ENCODE results near the gene SEMA3C. TPM values are rescaled to one million over a fixed set of nuclear protein-coding genes. Genes with fewer than 3 reads are reported as not detected.

SEMA3C gene
- total RNA-seq, 2 experiments from 2014 or later: not detected

- CTCF ChIA-PET: no interaction called here
- H3K36me3 Mint-ChIP-seq: no peaks in the 10 kb centered on the region
These were observed 91.6 kb downstream of the SEMA3C start for GRCh38 chr7:80827239-80827633.

GRCh38 chr7:80826520-80827238, 92.2 kb downstream of the SEMA3C start:
- Mint-ChIP-seq H3K27ac (no peak overlapping the region), H3K36me3 (no peaks in the 10 kb centered on the region), H3K4me1 (no peaks in the 10 kb centered on the region), H3K27me3 (no peaks in the 10 kb centered on the region), H3K4me3 (no peak overlapping the region), H3K9me3 (ENCODE audit: low read depth) (peaks cover 2% of the 10 kb centered on the region)
- no peak for ATAC-seq
- DNase-seq: no peak
- CTCF ChIA-PET: no interaction called here

More at GRCh38 chr7:80827239-80827633, 91.6 kb downstream of the SEMA3C start:
- ATAC-seq (no peak), DNase-seq (no peak)
- H3K4me3 Mint-ChIP-seq: no peak overlapping the region
- peaks cover 2% of the 10 kb centered on the region for H3K9me3 Mint-ChIP-seq (ENCODE audit: low read depth)
- no peak overlapping the region for H3K27ac Mint-ChIP-seq
- no peaks in the 10 kb centered on the region for H3K4me1 Mint-ChIP-seq
- H3K27me3 Mint-ChIP-seq: no peaks in the 10 kb centered on the region

GRCh38 chr7:80825499-80825898, 93.4 kb downstream of the SEMA3C start:
- H3K36me3 Mint-ChIP-seq: no peaks in the 10 kb centered on the region
- ATAC-seq: no peak

GRCh38 chr7:80824253-80824652, 94.6 kb downstream of the SEMA3C start:
- DNase-seq (no peak), ATAC-seq (no peak)
- no peak overlapping the region for H3K4me3 Mint-ChIP-seq
- no peaks in the 10 kb centered on the region for H3K27me3 Mint-ChIP-seq
- H3K9me3 Mint-ChIP-seq (ENCODE audit: low read depth): peaks cover 2% of the 10 kb centered on the region
- no peak overlapping the region for H3K27ac Mint-ChIP-seq
- H3K4me1 Mint-ChIP-seq: no peaks in the 10 kb centered on the region
- no peaks in the 10 kb centered on the region for H3K36me3 Mint-ChIP-seq
- CTCF ChIA-PET: interaction anchor here (0.5 kb wide), 1 partner anchor 92 kb away, joined by 3 read pairs; no protein-coding TSS in a partner anchor

More at GRCh38 chr7:80825499-80825898, 93.4 kb downstream of the SEMA3C start:
- DNase-seq: no peak
- no peak overlapping the region for H3K4me3 Mint-ChIP-seq
- H3K9me3 Mint-ChIP-seq (ENCODE audit: low read depth): peaks cover 2% of the 10 kb centered on the region
- H3K4me1 Mint-ChIP-seq: no peaks in the 10 kb centered on the region
- H3K27ac Mint-ChIP-seq: no peak overlapping the region
- CTCF ChIA-PET: no interaction called here
- no peaks in the 10 kb centered on the region for H3K27me3 Mint-ChIP-seq

- peaks cover 2% of the 10 kb centered on the region for H3K9me3 Mint-ChIP-seq (ENCODE audit: low read depth)
- no peaks in the 10 kb centered on the region for H3K36me3 Mint-ChIP-seq
- CTCF ChIA-PET: no interaction called here
- H3K27ac Mint-ChIP-seq: no peak overlapping the region
- no peak overlapping the region for H3K4me3 Mint-ChIP-seq
- ATAC-seq: no peak
- H3K27me3 Mint-ChIP-seq: no peaks in the 10 kb centered on the region
- no peak for DNase-seq
- no peaks in the 10 kb centered on the region for H3K4me1 Mint-ChIP-seq
These were observed 95.8 kb downstream of the SEMA3C start for GRCh38 chr7:80823057-80823456.

GRCh38 chr7:80821771-80822319, 97.0 kb downstream of the SEMA3C start:
- Mint-ChIP-seq H3K36me3 (no peaks in the 10 kb centered on the region), H3K4me1 (no peaks in the 10 kb centered on the region), H3K9me3 (ENCODE audit: low read depth) (peaks cover 2% of the 10 kb centered on the region), H3K27ac (no peak overlapping the region), H3K4me3 (no peak overlapping the region), H3K27me3 (no peaks in the 10 kb centered on the region)
- DNase-seq (no peak), ATAC-seq (no peak)
- CTCF ChIA-PET: no interaction called here

GRCh38 chr7:80819503-80819902, 99.3 kb downstream of the SEMA3C start:
- CTCF ChIA-PET: no interaction called here
- Mint-ChIP-seq H3K4me3 (no peak overlapping the region), H3K9me3 (ENCODE audit: low read depth) (peaks cover 6% of the 10 kb centered on the region), H3K4me1 (no peaks in the 10 kb centered on the region), H3K27ac (no peak overlapping the region), H3K36me3 (no peaks in the 10 kb centered on the region), H3K27me3 (no peaks in the 10 kb centered on the region)
- no peak for ATAC-seq
- DNase-seq: no peak

GRCh38 chr7:80818181-80818580, 100.7 kb downstream of the SEMA3C start:
- Mint-ChIP-seq H3K27me3 (no peaks in the 10 kb centered on the region), H3K27ac (no peak overlapping the region), H3K4me1 (no peaks in the 10 kb centered on the region), H3K36me3 (no peaks in the 10 kb centered on the region), H3K4me3 (no peak overlapping the region), H3K9me3 (ENCODE audit: low read depth) (peaks cover 8% of the 10 kb centered on the region)
- DNase-seq (no peak), ATAC-seq (no peak)
- CTCF ChIA-PET: no interaction called here

- ATAC-seq (no peak), DNase-seq (no peak)
- CTCF ChIA-PET: no interaction called here
- Mint-ChIP-seq H3K4me1 (no peaks in the 10 kb centered on the region), H3K36me3 (no peaks in the 10 kb centered on the region), H3K9me3 (ENCODE audit: low read depth) (peaks cover 9% of the 10 kb centered on the region), H3K27ac (no peak overlapping the region), H3K27me3 (no peaks in the 10 kb centered on the region), H3K4me3 (no peak overlapping the region)
These were observed 102.0 kb downstream of the SEMA3C start for GRCh38 chr7:80816806-80817205.

GRCh38 chr7:80815733-80816132, 103.1 kb downstream of the SEMA3C start:
- peaks cover 9% of the 10 kb centered on the region for H3K9me3 Mint-ChIP-seq (ENCODE audit: low read depth)
- no peaks in the 10 kb centered on the region for H3K27me3 Mint-ChIP-seq
- ATAC-seq (no peak), DNase-seq (no peak)
- no peaks in the 10 kb centered on the region for H3K36me3 Mint-ChIP-seq
- no peaks in the 10 kb centered on the region for H3K4me1 Mint-ChIP-seq
- no peak overlapping the region for H3K4me3 Mint-ChIP-seq
- CTCF ChIA-PET: no interaction called here
- no peak overlapping the region for H3K27ac Mint-ChIP-seq

- DNase-seq (no peak), ATAC-seq (no peak)
- no peaks in the 10 kb centered on the region for H3K36me3 Mint-ChIP-seq
- H3K27ac Mint-ChIP-seq: no peak overlapping the region
- no peak overlapping the region for H3K4me3 Mint-ChIP-seq
- CTCF ChIA-PET: no interaction called here
- no peaks in the 10 kb centered on the region for H3K4me1 Mint-ChIP-seq
- no peaks in the 10 kb centered on the region for H3K27me3 Mint-ChIP-seq
- H3K9me3 Mint-ChIP-seq (ENCODE audit: low read depth): peaks cover 11% of the 10 kb centered on the region
These were observed 109.3 kb downstream of the SEMA3C start for GRCh38 chr7:80809545-80809944.

- ATAC-seq (no peak), DNase-seq (no peak)
- Mint-ChIP-seq H3K9me3 (ENCODE audit: low read depth) (peaks cover 6% of the 10 kb centered on the region), H3K36me3 (no peaks in the 10 kb centered on the region), H3K4me1 (no peaks in the 10 kb centered on the region), H3K27ac (no peak overlapping the region), H3K27me3 (no peaks in the 10 kb centered on the region), H3K4me3 (no peak overlapping the region)
- CTCF ChIA-PET: no interaction called here
These were observed 111.5 kb downstream of the SEMA3C start for GRCh38 chr7:80807166-80807900.

- DNase-seq: no peak
- Mint-ChIP-seq H3K36me3 (no peaks in the 10 kb centered on the region), H3K9me3 (ENCODE audit: low read depth) (peaks cover 4% of the 10 kb centered on the region), H3K4me1 (no peaks in the 10 kb centered on the region), H3K4me3 (no peak overlapping the region), H3K27me3 (no peaks in the 10 kb centered on the region), H3K27ac (no peak overlapping the region)
- no peak for ATAC-seq
- CTCF ChIA-PET: no interaction called here
These were observed 112.2 kb downstream of the SEMA3C start for GRCh38 chr7:80806663-80807062.

GRCh38 chr7:80804589-80804988, 114.3 kb downstream of the SEMA3C start:
- Mint-ChIP-seq H3K4me3 (no peak overlapping the region), H3K27ac (no peak overlapping the region), H3K9me3 (ENCODE audit: low read depth) (peaks cover 2% of the 10 kb centered on the region), H3K4me1 (no peaks in the 10 kb centered on the region), H3K36me3 (no peaks in the 10 kb centered on the region), H3K27me3 (no peaks in the 10 kb centered on the region)
- ATAC-seq (no peak), DNase-seq (no peak)
- CTCF ChIA-PET: no interaction called here
